T47D (cell line): ENCODE data around the gene NELFA.
"Not testable (repeated sequence)": the region's sequence is repeated elsewhere in the genome, so short reads cannot be mapped to it uniquely, and the experiment has no call there.

Experiments
- DNase-seq, 2 experiments: peaks; one replicate each; pipeline versions ENCODE4 v3.0.0 to v3.0.0-alpha.2; 2011 to 2012; ENCODE audit warnings: low read depth in 1 of 2, low spot score in 1 of 2
- JUND ChIP-seq: IDR thresholded peaks from 2 replicates; pipeline ENCODE4 v1.6.1; 2012; ENCODE audit warnings: low read depth
- in situ Hi-C: cut with HindIII; loops from 2 replicates; pipeline ENCODE4 v1.10.0; 2016; ENCODE audit warnings: low sequenced_read_pairs, low pct_unique_long_range_greater_than_20kb

The NELFA gene

GRCh38 chr4:1997712-1998111 lies 11.1 kb downstream of the NELFA start:
- TF ChIP-seq JUND = no peak
- in situ Hi-C loops = no loop called here
- DNase-seq = no peak

DNA sequence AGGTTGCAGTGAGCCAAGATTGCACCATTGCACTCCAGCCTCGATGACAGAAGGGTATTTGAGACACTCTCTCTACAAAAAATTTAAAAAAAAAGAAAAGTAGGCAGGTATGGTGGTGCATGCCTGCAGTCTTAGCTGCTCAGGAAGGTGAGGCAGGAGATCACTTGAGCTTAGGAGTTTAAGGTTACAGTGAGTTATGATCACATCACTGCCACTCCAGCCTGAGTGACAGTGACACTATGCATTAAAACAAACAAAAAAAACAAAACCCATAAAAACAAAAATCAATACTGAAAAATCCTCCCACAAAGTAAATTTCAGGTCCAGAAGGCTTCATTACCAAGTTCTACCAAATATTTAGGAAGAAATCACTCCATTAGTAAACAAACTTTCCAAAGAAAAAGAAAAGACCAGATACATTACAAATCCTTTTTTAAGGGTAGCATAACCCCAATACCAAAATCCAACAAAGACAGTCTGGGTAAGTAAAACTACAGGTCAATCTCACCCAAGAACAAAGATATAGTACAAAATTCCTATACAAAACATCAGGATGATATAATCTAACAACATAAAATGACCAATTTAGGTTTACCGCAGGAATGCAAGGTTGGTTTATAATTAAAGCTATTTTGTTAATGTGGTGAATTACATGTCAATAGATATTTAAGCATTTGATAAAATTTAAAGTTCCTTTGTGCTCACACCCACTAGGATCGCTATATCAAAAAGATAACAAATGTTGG lies 11.7 kb downstream of the NELFA start:
- no peak for DNase-seq
- in situ Hi-C loops = no loop called here
- no peak for TF ChIP-seq JUND

- no peak for TF ChIP-seq JUND
- in situ Hi-C loops = no loop called here
- no peak for DNase-seq
Measured at GRCh38 chr4:1994938-1995337, 13.8 kb downstream of the NELFA start.

DNA sequence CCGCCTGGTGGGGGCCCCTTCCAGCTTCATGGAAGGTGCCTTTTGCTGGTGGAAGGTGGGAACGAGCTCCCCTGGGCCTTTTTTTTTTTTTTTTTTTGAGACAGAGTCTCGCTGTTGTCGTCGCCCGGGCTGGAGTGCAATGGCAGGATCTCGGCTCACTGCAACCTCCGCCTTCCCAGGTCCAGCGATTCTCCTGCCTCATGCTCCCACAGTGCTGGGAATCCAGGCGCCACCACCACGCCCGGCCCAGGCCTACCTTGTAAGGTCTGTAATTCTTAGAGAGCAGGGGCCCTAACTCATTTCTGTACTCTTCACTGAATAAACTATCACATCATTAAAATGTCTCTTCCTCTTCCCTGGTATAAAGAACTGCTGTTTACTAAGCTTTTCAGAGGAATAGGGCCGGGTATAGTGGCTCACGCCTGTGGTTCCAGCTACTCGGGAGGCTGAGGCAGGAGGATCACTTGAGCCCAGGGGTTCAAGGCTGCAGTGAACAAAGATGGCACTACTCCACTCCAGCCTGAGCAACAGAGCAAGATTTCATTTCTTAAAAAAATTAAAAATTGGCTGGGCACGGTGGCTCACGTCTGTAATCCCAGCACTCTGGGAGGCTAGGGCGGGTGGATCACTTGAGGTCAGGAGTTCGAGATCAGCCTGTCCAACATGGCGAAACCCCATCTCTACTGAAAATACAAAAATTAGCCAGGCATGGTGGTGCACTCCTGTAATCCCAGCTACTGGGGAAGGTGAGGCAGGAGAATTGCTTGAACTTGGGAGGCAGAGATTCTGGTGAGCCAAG lies 14.9 kb downstream of the NELFA start:
- in situ Hi-C loops, DNase-seq: not testable (repeated sequence)

GRCh38 chr4:1993169-1993516 lies 15.6 kb downstream of the NELFA start:
- no peak for TF ChIP-seq JUND
- in situ Hi-C loops = no loop called here
- DNase-seq = no peak

- no peak for DNase-seq
- TF ChIP-seq JUND = no peak
- in situ Hi-C loops = no loop called here
Measured at GRCh38 chr4:1992468-1993168, 16.2 kb downstream of the NELFA start.

DNA sequence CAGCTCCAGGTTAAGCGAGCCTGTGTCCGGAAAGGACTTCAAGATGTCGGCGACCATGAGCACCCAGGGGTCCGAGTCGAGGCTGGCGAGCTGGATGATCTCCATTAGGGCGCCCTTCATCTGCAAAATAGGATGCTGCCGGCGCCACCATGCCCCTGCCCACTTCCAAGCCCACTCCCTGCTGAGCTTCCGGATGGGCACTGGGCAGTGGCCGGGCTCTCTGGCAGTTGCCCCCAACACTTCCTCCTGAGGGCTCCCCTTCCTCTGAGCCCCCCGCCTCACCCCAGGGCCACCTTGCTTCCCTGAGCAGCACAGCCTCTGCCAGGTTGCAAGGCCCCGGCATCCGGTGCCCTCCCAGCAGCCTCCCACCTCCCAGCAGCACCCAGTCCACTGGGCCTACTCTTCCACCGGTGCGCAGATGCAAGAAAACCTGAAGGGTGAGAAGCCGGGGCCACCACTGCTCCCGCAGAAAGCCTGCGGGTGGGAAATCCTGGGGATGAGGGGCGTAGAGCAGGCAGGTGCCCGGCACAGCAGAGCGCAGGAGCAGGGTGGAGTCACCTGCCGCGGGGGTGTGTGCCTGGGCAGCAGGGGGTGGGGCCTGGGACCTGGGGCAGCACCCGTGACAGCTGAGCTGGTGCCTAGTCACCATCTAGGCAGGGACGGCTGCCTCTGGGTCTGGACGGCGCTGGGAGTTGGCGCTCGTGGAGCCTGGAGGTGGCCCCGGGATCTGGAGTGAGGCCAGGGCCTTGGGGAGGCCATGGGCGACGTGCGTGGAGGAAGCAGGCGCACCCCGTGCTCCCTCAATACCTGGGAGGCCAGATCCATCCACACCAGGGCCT lies 17.0 kb downstream of the NELFA start:
- no peak for TF ChIP-seq JUND
- DNase-seq = no peak
- in situ Hi-C loops = no loop called here

- in situ Hi-C loops = no loop called here
- no peak for DNase-seq
- no peak for TF ChIP-seq JUND
Measured at GRCh38 chr4:1991087-1991486, 17.7 kb downstream of the NELFA start.

DNA sequence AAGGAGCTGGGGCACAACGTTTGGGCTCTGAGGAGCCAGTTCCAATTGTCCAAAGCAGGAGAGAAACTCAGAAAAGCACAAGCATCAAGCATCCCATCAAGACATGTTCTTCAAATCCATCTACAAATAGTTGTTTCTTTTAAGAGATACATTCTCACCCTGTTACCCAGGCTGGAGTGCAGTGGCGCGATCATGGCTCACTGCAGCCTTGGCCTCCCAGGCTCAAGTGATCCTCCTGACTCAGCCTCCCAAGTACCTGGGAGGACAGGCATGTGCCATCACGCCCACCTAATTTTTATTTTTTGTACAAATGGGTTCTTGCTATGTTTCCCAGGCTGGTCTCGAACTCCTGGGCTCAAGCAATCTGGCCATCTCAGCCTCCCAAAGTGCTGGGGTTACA lies 18.1 kb downstream of the NELFA start:
- no peak for TF ChIP-seq JUND
- DNase-seq = no peak
- in situ Hi-C loops = no loop called here

- DNase-seq = no peak
- no peak for TF ChIP-seq JUND
- in situ Hi-C loops = no loop called here
Measured at GRCh38 chr4:1990348-1990645, 18.5 kb downstream of the NELFA start.

DNA sequence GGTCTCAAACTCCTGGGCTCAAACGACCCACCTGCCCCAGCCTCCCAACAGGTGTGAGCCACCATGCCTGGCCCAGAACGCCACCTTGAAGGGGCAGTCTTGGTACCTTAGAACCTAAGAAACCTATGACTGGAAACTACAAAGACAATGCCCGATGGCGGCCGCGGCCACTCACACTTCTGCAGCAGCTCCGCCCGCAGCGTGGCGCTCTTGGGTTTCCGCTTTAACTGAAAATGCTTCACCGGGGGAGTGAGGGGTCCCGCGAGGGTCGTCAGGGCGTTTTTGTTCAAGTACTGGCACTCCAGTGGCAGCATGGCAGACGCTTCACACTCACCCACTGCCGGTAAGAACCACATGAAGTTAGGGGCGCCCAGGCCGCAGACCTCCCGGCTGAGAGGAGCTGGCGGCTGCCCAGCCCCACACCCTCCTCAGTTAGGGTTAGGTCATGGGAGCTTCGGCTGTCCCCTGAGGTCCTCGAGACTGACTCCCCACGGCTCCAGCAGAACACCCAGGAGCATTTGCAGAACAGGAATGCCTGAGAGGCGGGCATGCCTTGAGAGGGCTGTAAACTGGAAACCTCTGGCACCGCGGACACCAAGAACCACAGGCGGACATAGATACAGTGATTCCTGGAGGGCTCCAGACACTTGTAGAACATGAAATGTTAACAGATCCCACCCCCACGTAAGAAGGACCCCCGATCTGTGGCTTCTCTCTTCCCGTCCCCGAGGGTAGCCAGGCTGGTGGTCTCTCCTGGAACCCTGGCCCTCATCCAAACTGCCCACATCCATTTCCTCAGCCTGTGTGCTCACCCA lies 19.0 kb downstream of the NELFA start:
- no peak for TF ChIP-seq JUND
- no peak for DNase-seq
- in situ Hi-C loops = no loop called here

DNA sequence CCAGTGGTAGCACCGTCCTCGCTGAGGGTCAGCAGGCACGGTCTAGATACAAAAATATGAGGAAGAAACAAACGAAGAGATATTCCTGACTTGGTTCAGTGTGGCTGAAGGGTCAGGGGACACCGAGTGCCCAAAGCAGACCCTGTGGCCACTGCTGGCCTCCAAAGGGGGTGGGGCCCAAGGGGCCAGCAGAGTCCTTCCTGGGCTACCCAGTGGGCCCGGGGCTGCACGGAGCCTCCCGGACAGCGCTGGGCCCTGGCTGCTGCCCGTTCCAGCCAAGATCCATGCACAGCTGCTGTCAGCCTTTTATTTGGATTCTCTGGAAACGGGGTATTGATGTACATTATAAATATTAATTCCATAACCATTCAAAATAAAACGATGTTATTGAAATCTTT lies 20.4 kb downstream of the NELFA start:
- no peak for DNase-seq
- in situ Hi-C loops = no loop called here
- TF ChIP-seq JUND = no peak
